Ascending aorta (tissue), 2 donors: Measurements from ENCODE around the gene YARS2. TPM values are rescaled to one million over a fixed set of nuclear protein-coding genes. Genes with fewer than 3 reads are reported as not detected.
"Not testable (repeated sequence)": the region's sequence is repeated elsewhere in the genome, so short reads cannot be mapped to it uniquely, and the experiment has no call there.

Source experiments
- DNase-seq, 2 donors: peaks; one replicate each; pipeline ENCODE4 v3.0.0-alpha.2; 2019; ENCODE audit warnings: low spot score in 2 of 2
- H3K27ac ChIP-seq, 2 donors: fragments of 200-600 bp; sonication (generic); one replicate each; pipeline ENCODE4 v1.5.1; 2016 to 2017; ENCODE audit warnings: mild to moderate bottlenecking in 1 of 2
- H3K27me3 ChIP-seq: fragments of 200-600 bp; sonication (generic); one replicate; pipeline ENCODE4 v1.5.1; 2017
- H3K36me3 ChIP-seq, 2 donors: fragments of 200-600 bp; sonication (generic); one replicate each; pipeline ENCODE4 v1.5.1; 2016
- H3K4me1 ChIP-seq, 2 donors: fragments of 200-600 bp; sonication (generic); one replicate each; pipeline ENCODE4 v1.5.1; 2016 to 2017; ENCODE audit warnings: mild to moderate bottlenecking in 1 of 2
- H3K4me3 ChIP-seq, 2 donors: fragments of 200-600 bp; sonication (generic); one replicate each; pipeline ENCODE4 v1.5.1; 2016 to 2017; ENCODE audit warnings: mild to moderate bottlenecking in 1 of 2
- H3K9me3 ChIP-seq, 2 donors: fragments of 200-600 bp; sonication (generic); one replicate each; pipeline ENCODE4 v1.5.1; 2016
- CTCF ChIP-seq, 3 experiments: fragments of 200-600 bp in 2 of 3; fragments of 450-650 bp in 1 of 3; sonication (generic) in 2 of 3; IDR thresholded peaks; one replicate each; pipeline ENCODE4 v1.5.1; 2016 to 2019; ENCODE audit warnings: antibody characterized with exemption in 3 of 3, mild to moderate bottlenecking in 1 of 3, moderate library complexity in 1 of 3
- intact Hi-C: fragments of 100-400 bp; cut with DNase I; formaldehyde crosslinking; loops from one replicate; pipeline ENCODE4 v1.15.1; 2023
- total RNA-seq: library from RNA; depleted of rRNA; stranded (reverse); fragments of >200 nt; gene quantifications from one replicate; pipeline ENCODE4 v1.1.0, GENCODE V29; 2016

YARS2 gene
- total RNA-seq, 1 donor from 2014 or later = 15.8 TPM

- peaks cover 34 to 71% of the 10 kb centered on the region in 2 donors for H3K36me3 ChIP-seq
- H3K27me3 ChIP-seq = no peaks in the 10 kb centered on the region
- no peak for DNase-seq
- no peak overlapping the region for H3K4me3 ChIP-seq
- intact Hi-C loops = no loop called here
- H3K4me1 ChIP-seq = no peaks in the 10 kb centered on the region
- H3K27ac ChIP-seq = no peak overlapping the region
- TF ChIP-seq CTCF (IDR thresholded peaks at IDR 0.05) = no peak
- H3K9me3 ChIP-seq = no peaks in the 10 kb centered on the region
Observed at GRCh38 chr12:32734952-32735351, 20.7 kb downstream of the YARS2 start.

GRCh38 chr12:32727237-32727636 is 28.5 kb downstream of the YARS2 start:
- intact Hi-C loops = no loop called here

DNA sequence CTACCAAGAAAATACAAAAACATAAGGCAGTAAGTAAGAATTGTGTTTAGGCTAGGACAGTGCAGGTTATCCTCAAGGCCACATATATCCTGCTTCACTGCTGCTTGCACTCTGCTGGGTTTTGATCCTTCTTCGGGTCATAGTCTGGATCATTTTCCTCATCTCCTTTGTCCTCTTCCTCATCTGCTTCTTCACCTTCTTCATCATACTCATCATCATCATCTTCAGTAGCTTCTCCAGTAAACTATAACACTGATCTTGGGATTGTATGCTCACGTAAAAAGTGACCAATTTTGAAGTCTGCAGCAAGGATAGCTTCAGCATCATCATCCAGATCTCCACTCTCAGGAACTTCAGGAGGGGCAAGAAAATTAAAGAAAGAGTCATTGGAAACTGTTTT is 29.4 kb downstream of the YARS2 start:
- H3K36me3 ChIP-seq = peaks cover 24 to 48% of the 10 kb centered on the region in 2 donors
- no peaks in the 10 kb centered on the region for H3K9me3 ChIP-seq
- no peak for DNase-seq
- no peak overlapping the region for H3K27ac ChIP-seq
- TF ChIP-seq CTCF (IDR thresholded peaks at IDR 0.05) = no peak
- no peaks in the 10 kb centered on the region for H3K4me1 ChIP-seq
- intact Hi-C loops = no loop called here
- H3K4me3 ChIP-seq = no peak overlapping the region
- H3K27me3 ChIP-seq = no peaks in the 10 kb centered on the region

More at GRCh38 chr12:32727237-32727636, 28.5 kb downstream of the YARS2 start:
- no peak for DNase-seq
- H3K4me1 ChIP-seq = no peaks in the 10 kb centered on the region
- no peaks in the 10 kb centered on the region for H3K9me3 ChIP-seq
- H3K36me3 ChIP-seq = peaks cover 21 to 44% of the 10 kb centered on the region in 2 donors
- no peak overlapping the region for H3K4me3 ChIP-seq
- no peak for TF ChIP-seq CTCF (IDR thresholded peaks at IDR 0.05)
- no peak overlapping the region for H3K27ac ChIP-seq
- no peaks in the 10 kb centered on the region for H3K27me3 ChIP-seq

- H3K9me3 ChIP-seq, H3K27me3 ChIP-seq, DNase-seq, H3K4me3 ChIP-seq, intact Hi-C loops, H3K27ac ChIP-seq, H3K4me1 ChIP-seq: not testable (repeated sequence)
- peaks cover 22 to 50% of the 10 kb centered on the region in 2 donors for H3K36me3 ChIP-seq
Observed at GRCh38 chr12:32725308-32725707, 30.4 kb downstream of the YARS2 start.

GRCh38 chr12:32718926-32719325 is 36.8 kb downstream of the YARS2 start:
- H3K4me3 ChIP-seq = no peak overlapping the region
- H3K36me3 ChIP-seq = peaks cover 17 to 50% of the 10 kb centered on the region in 2 donors
- H3K4me1 ChIP-seq = no peaks in the 10 kb centered on the region
- no peaks in the 10 kb centered on the region for H3K27me3 ChIP-seq
- intact Hi-C loops = no loop called here
- H3K9me3 ChIP-seq = no peaks in the 10 kb centered on the region
- no peak overlapping the region for H3K27ac ChIP-seq
- no peak for TF ChIP-seq CTCF (IDR thresholded peaks at IDR 0.05)
- DNase-seq = no peak

DNA sequence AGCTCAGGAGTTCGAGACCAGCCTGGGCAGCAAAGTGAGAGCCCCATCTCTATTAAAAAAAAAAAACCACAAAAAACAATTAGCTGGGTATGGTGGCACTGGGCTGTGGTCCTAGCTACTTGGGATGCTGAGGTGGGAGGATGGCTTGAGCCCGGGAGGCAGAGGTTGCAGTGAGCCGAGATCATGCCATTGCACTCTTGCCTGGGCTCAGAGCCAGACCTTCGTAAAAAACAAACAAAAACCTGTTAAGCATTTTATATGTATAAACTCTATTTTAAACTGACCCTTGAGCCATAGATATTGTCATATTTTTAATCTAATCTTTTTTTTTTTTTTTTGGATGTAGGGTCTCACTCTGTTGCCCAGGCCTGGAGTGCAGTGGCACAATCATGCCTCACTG is 40.9 kb downstream of the YARS2 start:
- Histone ChIP-seq H3K27ac (no peak overlapping the region), H3K4me1 (no peaks in the 10 kb centered on the region), H3K9me3 (no peaks in the 10 kb centered on the region), H3K27me3 (no peaks in the 10 kb centered on the region), H3K4me3 (no peak overlapping the region), H3K36me3 (peaks cover 25 to 44% of the 10 kb centered on the region in 2 donors)
- no peak for DNase-seq
- intact Hi-C loops = no loop called here
- TF ChIP-seq CTCF (IDR thresholded peaks at IDR 0.05) = no peak
